ENCODE data around the gene SRL. TPM values are rescaled to one million over a fixed set of nuclear protein-coding genes. Genes with fewer than 3 reads are reported as not detected.
"Not testable (repeated sequence)": the region's sequence is repeated elsewhere in the genome, so short reads cannot be mapped to it uniquely, and the experiment has no call there.

Gene SRL
- total and polyA plus RNA-seq, 10 donors: 0.57 to 5.8 (median 3.1) TPM

DNA sequence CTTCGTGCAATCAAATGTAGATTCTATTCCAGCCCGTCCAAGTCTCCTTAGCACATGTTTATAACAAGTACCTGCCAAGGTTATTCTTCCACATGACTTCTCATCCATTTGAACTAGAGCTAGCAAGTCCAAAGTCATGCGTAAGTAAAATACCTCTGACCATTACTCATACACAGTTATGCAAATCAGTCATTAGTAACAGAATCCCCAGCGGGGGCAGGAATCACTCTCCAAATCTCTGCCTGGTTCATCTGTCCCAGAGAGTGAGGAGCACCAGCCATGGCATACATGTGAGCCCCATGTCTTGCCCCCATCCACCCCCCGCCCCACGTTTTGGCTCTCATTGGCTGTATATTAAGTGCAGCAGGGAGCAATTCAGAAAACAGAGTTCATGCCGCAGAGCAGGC lies 27.7 kb downstream of the SRL start:
- no peak for DNase-seq
- no peaks in the 10 kb centered on the region for H3K4me1 ChIP-seq
- H3K4me3 ChIP-seq: no peak overlapping the region
- 77 to 96% (median 85%) methylated on average over 7 of the region's 7 CpGs for WGBS, 5 donors
- H3K27me3 ChIP-seq (replicated peaks in 1 of 7): peaks cover 0 to 9% (median 0%) of the 10 kb centered on the region in 7 donors
- no peaks in the 10 kb centered on the region for H3K9me3 ChIP-seq
- no peak for TF ChIP-seq CTCF (IDR thresholded peaks at IDR 0.05 in 8 of 11, conservative IDR thresholded peaks at IDR 0.05 in 3 of 11)
- TF ChIP-seq POLR2AphosphoS5 (IDR thresholded peaks at IDR 0.05): no peak
- no peak for TF ChIP-seq POLR2A (IDR thresholded peaks at IDR 0.05)
- H3K36me3 ChIP-seq: no peaks in the 10 kb centered on the region
- no peak overlapping the region for H3K27ac ChIP-seq
- intact Hi-C loops (cut with DNase I; ENCODE audit: low total_unique reads): no loop called here

DNA sequence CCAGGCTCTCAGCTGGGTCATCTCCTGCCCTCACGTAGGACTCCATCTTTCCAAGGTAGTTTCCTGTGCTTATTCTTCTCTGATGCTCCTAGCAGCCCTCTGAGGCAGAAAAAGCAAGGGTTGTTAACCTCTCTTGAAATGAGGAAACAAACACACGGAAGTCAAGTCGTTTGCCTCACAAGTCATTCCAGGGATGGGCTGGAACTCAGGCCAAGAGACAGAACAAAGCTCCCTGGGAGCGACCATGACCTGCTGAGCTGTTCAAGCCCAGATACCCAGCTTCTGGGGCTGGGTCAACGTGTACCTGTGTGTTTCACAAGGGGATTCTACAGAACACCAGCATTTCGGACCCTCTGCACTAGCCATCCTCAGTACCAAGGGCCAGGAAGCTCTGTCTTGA lies 28.1 kb downstream of the SRL start:
- peaks cover 0 to 1% (median 0%) of the 10 kb centered on the region in 6 donors for H3K4me1 ChIP-seq
- intact Hi-C loops (cut with DNase I; ENCODE audit: low total_unique reads): no loop called here
- H3K27me3 ChIP-seq (replicated peaks in 1 of 7): peaks cover 0 to 9% (median 0%) of the 10 kb centered on the region in 7 donors
- DNase-seq: no peak
- no peaks in the 10 kb centered on the region for H3K36me3 ChIP-seq
- no peak overlapping the region for H3K27ac ChIP-seq
- 59 to 71% (median 69%) methylated on average over 6 of the region's 6 CpGs for WGBS, 5 donors
- no peaks in the 10 kb centered on the region for H3K9me3 ChIP-seq
- TF ChIP-seq POLR2A (IDR thresholded peaks at IDR 0.05) (no peak), CTCF (IDR thresholded peaks at IDR 0.05 in 8 of 11, conservative IDR thresholded peaks at IDR 0.05 in 3 of 11) (no peak), POLR2AphosphoS5 (IDR thresholded peaks at IDR 0.05) (no peak)
- H3K4me3 ChIP-seq: no peak overlapping the region

DNA sequence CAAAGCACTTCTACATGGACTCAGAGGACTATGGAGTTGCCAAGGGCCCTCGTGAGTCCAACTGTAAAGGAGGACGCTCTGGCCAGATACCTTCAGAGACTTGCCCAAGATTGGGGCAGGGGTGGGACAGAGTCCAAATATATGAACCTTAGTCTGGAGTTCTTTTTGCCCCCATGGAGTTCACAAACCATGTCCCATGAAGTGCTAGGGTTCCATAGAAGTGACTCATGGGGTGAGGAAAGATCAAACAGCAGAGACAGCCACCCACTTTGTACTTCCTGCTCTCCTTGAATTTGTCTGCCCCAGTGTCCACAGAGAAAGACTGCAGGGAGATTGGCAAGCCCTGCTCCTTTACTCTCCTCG lies 29.0 kb downstream of the SRL start:
- no peak for DNase-seq
- TF ChIP-seq POLR2A (IDR thresholded peaks at IDR 0.05) (no peak), CTCF (IDR thresholded peaks at IDR 0.05 in 8 of 11, conservative IDR thresholded peaks at IDR 0.05 in 3 of 11) (no peak), POLR2AphosphoS5 (IDR thresholded peaks at IDR 0.05) (no peak)
- Histone ChIP-seq H3K4me3 (no peak overlapping the region), H3K27ac (no peak overlapping the region), H3K4me1 (peaks cover 0 to 9% (median 3%) of the 10 kb centered on the region in 6 donors), H3K36me3 (no peaks in the 10 kb centered on the region), H3K9me3 (no peaks in the 10 kb centered on the region), H3K27me3 (replicated peaks in 1 of 7) (peaks cover 0 to 9% (median 0%) of the 10 kb centered on the region in 7 donors)
- WGBS, 5 donors: 77 to 92% (median 85%) methylated on average over 3 of the region's 3 CpGs
- intact Hi-C loops (cut with DNase I; ENCODE audit: low total_unique reads): no loop called here

- no peak overlapping the region for H3K27ac ChIP-seq
- intact Hi-C loops (cut with DNase I; ENCODE audit: low total_unique reads): no loop called here
- TF ChIP-seq CTCF (IDR thresholded peaks at IDR 0.05 in 8 of 11, conservative IDR thresholded peaks at IDR 0.05 in 3 of 11) (no peak), POLR2AphosphoS5 (IDR thresholded peaks at IDR 0.05) (no peak), POLR2A (IDR thresholded peaks at IDR 0.05) (no peak)
- H3K4me1 ChIP-seq: peaks cover 0 to 14% (median 6%) of the 10 kb centered on the region in 6 donors
- WGBS, 5 donors: 78 to 91% (median 89%) methylated on average over 9 to 11 of the region's 11 CpGs
- DNase-seq: no peak
- H3K27me3 ChIP-seq (replicated peaks in 1 of 7): peaks cover 0 to 9% (median 0%) of the 10 kb centered on the region in 7 donors
- H3K4me3 ChIP-seq: no peak overlapping the region
- H3K36me3 ChIP-seq: no peaks in the 10 kb centered on the region
- no peaks in the 10 kb centered on the region for H3K9me3 ChIP-seq
Measured at GRCh38 chr16:4212211-4212933, 29.5 kb downstream of the SRL start.

GRCh38 chr16:4211445-4212210 lies 30.3 kb downstream of the SRL start:
- DNase-seq; H3K27ac ChIP-seq; intact Hi-C loops (cut with DNase I; ENCODE audit: low total_unique reads); H3K9me3 ChIP-seq; H3K4me3 ChIP-seq; H3K36me3 ChIP-seq: not testable (repeated sequence)
- Histone ChIP-seq H3K27me3 (replicated peaks in 1 of 7) (peaks cover 0 to 15% (median 0%) of the 10 kb centered on the region in 7 donors), H3K4me1 (peaks cover 0 to 22% (median 12%) of the 10 kb centered on the region in 6 donors)
- 93 to 96% (median 94%) methylated on average over 18 to 22 of the region's 22 CpGs for WGBS, 5 donors
